ENCODE data around the gene CHAMP1.

The CHAMP1 gene

GRCh38 chr13:114319441-114319913 is 5.2 kb downstream of the CHAMP1 start:
- H3K4me3 ChIP-seq (ENCODE audit: control insufficient read depth, low read depth, low read length): no peak overlapping the region
- DNase-seq (ENCODE audit: low read depth): peak; percentile 88
- no peak for TF ChIP-seq CTCF (conservative IDR thresholded peaks at IDR 0.05; ENCODE audit: control insufficient read depth, insufficient read depth, low read depth, low read length)

- H3K4me3 ChIP-seq (ENCODE audit: control insufficient read depth, low read depth, low read length): no peak overlapping the region
- no peak for TF ChIP-seq CTCF (conservative IDR thresholded peaks at IDR 0.05; ENCODE audit: control insufficient read depth, insufficient read depth, low read depth, low read length)
- no peak for DNase-seq (ENCODE audit: low read depth)
Observed at GRCh38 chr13:114320065-114320464, 5.8 kb downstream of the CHAMP1 start.

- H3K4me3 ChIP-seq (ENCODE audit: control insufficient read depth, low read depth, low read length): no peak overlapping the region
- no peak for DNase-seq (ENCODE audit: low read depth)
- no peak for TF ChIP-seq CTCF (conservative IDR thresholded peaks at IDR 0.05; ENCODE audit: control insufficient read depth, insufficient read depth, low read depth, low read length)
Observed at GRCh38 chr13:114321256-114321655, 7.0 kb downstream of the CHAMP1 start.

GRCh38 chr13:114323349-114323748 is 9.0 kb downstream of the CHAMP1 start:
- TF ChIP-seq CTCF (conservative IDR thresholded peaks at IDR 0.05; ENCODE audit: control insufficient read depth, insufficient read depth, low read depth, low read length): no peak
- DNase-seq (ENCODE audit: low read depth): no peak
- H3K4me3 ChIP-seq (ENCODE audit: control insufficient read depth, low read depth, low read length): no peak overlapping the region

- TF ChIP-seq CTCF (conservative IDR thresholded peaks at IDR 0.05; ENCODE audit: control insufficient read depth, insufficient read depth, low read depth, low read length): no peak
- H3K4me3 ChIP-seq (ENCODE audit: control insufficient read depth, low read depth, low read length): no peak overlapping the region
- no peak for DNase-seq (ENCODE audit: low read depth)
Observed at GRCh38 chr13:114324334-114324733, 10.0 kb downstream of the CHAMP1 start.

- TF ChIP-seq CTCF (conservative IDR thresholded peaks at IDR 0.05; ENCODE audit: control insufficient read depth, insufficient read depth, low read depth, low read length): no peak
- no peak for DNase-seq (ENCODE audit: low read depth)
- no peak overlapping the region for H3K4me3 ChIP-seq (ENCODE audit: control insufficient read depth, low read depth, low read length)
Observed at GRCh38 chr13:114325729-114326128, 11.4 kb downstream of the CHAMP1 start.

- TF ChIP-seq CTCF (conservative IDR thresholded peaks at IDR 0.05; ENCODE audit: control insufficient read depth, insufficient read depth, low read depth, low read length): no peak
- no peak for DNase-seq (ENCODE audit: low read depth)
- no peak overlapping the region for H3K4me3 ChIP-seq (ENCODE audit: control insufficient read depth, low read depth, low read length)
Observed at GRCh38 chr13:114328034-114328433, 13.7 kb downstream of the CHAMP1 start.

Measured in fibroblast of mammary gland (primary cell).